Liver (tissue), 9 donors: Measurements from ENCODE around the gene DENND4A. TPM values are rescaled to one million over a fixed set of nuclear protein-coding genes. Genes with fewer than 3 reads are reported as not detected.

Experiments used
- DNase-seq: peaks from one replicate; pipeline ENCODE4 v3.0.0-alpha.2; 2017; ENCODE audit warnings: low spot score
- H3K27ac ChIP-seq, 2 donors: one replicate each; pipeline ENCODE4 v1.7.0; 2013; ENCODE audit warnings: inconsistent platforms in 2 of 2, low read length in 2 of 2, control low read depth in 1 of 2, low read depth in 1 of 2, mild to moderate bottlenecking in 1 of 2
- H3K27me3 ChIP-seq, 4 donors: one replicate each; pipeline versions ENCODE4 v1.6.1 to v1.7.0; 2013; ENCODE audit warnings: low read length in 3 of 4, inconsistent platforms in 1 of 4, mild to moderate bottlenecking in 1 of 4, moderate library complexity in 1 of 4; ENCODE audit not compliant: control insufficient read depth in 4 of 4, insufficient read depth in 4 of 4
- H3K36me3 ChIP-seq, 4 donors: one replicate each; pipeline versions ENCODE4 v1.6.1 to v1.7.0; 2013; ENCODE audit warnings: low read length in 3 of 4, mild to moderate bottlenecking in 3 of 4, low read depth in 1 of 4, moderate library complexity in 1 of 4; ENCODE audit not compliant: control insufficient read depth in 4 of 4, insufficient read depth in 3 of 4
- H3K4me1 ChIP-seq, 4 donors: one replicate each; pipeline versions ENCODE4 v1.6.1 to v1.7.0; 2013; ENCODE audit warnings: low read length in 3 of 4, mild to moderate bottlenecking in 3 of 4, moderate library complexity in 1 of 4; ENCODE audit not compliant: control insufficient read depth in 4 of 4, insufficient read depth in 4 of 4
- H3K4me3 ChIP-seq, 3 donors: one replicate each; pipeline versions ENCODE4 v1.6.1 to v1.7.0; 2013; ENCODE audit warnings: low read length in 3 of 3, control low read depth in 1 of 3, low read depth in 1 of 3, mild to moderate bottlenecking in 1 of 3
- H3K9ac ChIP-seq, 2 donors: one replicate each; pipeline ENCODE4 v1.7.0; 2013; ENCODE audit warnings: low read length in 2 of 2, mild to moderate bottlenecking in 2 of 2, moderate library complexity in 2 of 2, control low read depth in 1 of 2, low read depth in 1 of 2
- H3K9me3 ChIP-seq, 4 donors: one replicate each; pipeline versions ENCODE4 v1.6.1 to v1.7.0; 2013; ENCODE audit warnings: low read length in 3 of 4; ENCODE audit not compliant: control insufficient read depth in 4 of 4
- ATF3 ChIP-seq: IDR thresholded peaks from 2 replicates; pipeline ENCODE4 v1.6.1; 2016; ENCODE audit warnings: antibody characterized with exemption
- CTCF ChIP-seq: fragments of 150-350 bp; IDR thresholded peaks from 2 replicates; pipeline ENCODE4 v1.5.1; 2017; ENCODE audit warnings: improper control_type of control experiment, low read depth, low read length; ENCODE audit not compliant: missing input control
- EGR1 ChIP-seq, 2 donors: IDR thresholded peaks; 2 replicates each; pipeline ENCODE4 v1.6.1; 2016 to 2018; ENCODE audit warnings: antibody characterized with exemption in 2 of 2, low read depth in 2 of 2
- FOXA1 ChIP-seq: IDR thresholded peaks from 2 replicates; pipeline ENCODE4 v1.6.1; 2016; ENCODE audit warnings: antibody characterized with exemption
- GABPA ChIP-seq, 2 donors: IDR thresholded peaks in 1 of 2; conservative IDR thresholded peaks in 1 of 2; 2 replicates each; pipeline ENCODE4 v1.6.1; 2016; ENCODE audit warnings: antibody characterized with exemption in 2 of 2, mild to moderate bottlenecking in 1 of 2, moderate library complexity in 1 of 2
- HNF4A ChIP-seq, 2 donors: conservative IDR thresholded peaks; 2 replicates each; pipeline ENCODE4 v1.6.1; 2016; ENCODE audit warnings: antibody characterized with exemption in 2 of 2, mild to moderate bottlenecking in 2 of 2
- JUND ChIP-seq, 2 donors: IDR thresholded peaks; 2 replicates each; pipeline ENCODE4 v1.6.1; 2016; ENCODE audit warnings: antibody characterized with exemption in 2 of 2
- MAX ChIP-seq: IDR thresholded peaks from 2 replicates; pipeline ENCODE4 v1.6.1; 2016; ENCODE audit warnings: antibody characterized with exemption
- NR2F2 ChIP-seq: IDR thresholded peaks from 2 replicates; pipeline ENCODE4 v1.6.1; 2016; ENCODE audit warnings: antibody characterized with exemption
- RAD21 ChIP-seq, 2 donors: IDR thresholded peaks; 2 replicates each; pipeline ENCODE4 v1.6.1; 2016; ENCODE audit warnings: antibody characterized with exemption in 2 of 2, mild to moderate bottlenecking in 2 of 2
- REST ChIP-seq: IDR thresholded peaks from 2 replicates; pipeline ENCODE4 v1.6.1; 2016; ENCODE audit warnings: antibody characterized with exemption, mild to moderate bottlenecking
- SP1 ChIP-seq: IDR thresholded peaks from 2 replicates; pipeline ENCODE4 v1.6.1; 2018; ENCODE audit warnings: antibody characterized with exemption, mild to moderate bottlenecking
- TAF1 ChIP-seq: conservative IDR thresholded peaks from 2 replicates; pipeline ENCODE4 v1.6.1; 2016; ENCODE audit warnings: antibody characterized with exemption, mild to moderate bottlenecking
- YY1 ChIP-seq: IDR thresholded peaks from 2 replicates; pipeline ENCODE4 v1.6.1; 2016; ENCODE audit warnings: antibody characterized with exemption, mild to moderate bottlenecking
- WGBS: extraction: QIAGEN DNeasy Blood & Tissue Kit; methylation state at CpG from one replicate; pipeline ENCODE4 v1.1.7; 2013; 5-methylcytosine and 5-hydroxymethylcytosine counted together
- polyA plus RNA-seq, 2 donors: library from polyadenylated mRNA; stranded (reverse) in 1 of 2; unstranded in 1 of 2; fragments of 200-250 nt in 1 of 2; fragments of >200 nt in 1 of 2; fragmentation: Nextera tagmentation in 1 of 2; extraction: Ambion mirVana in 1 of 2; gene quantifications; one replicate each; pipeline versions ENCODE4 v1.2.1 to v1.2.3, GENCODE V29; 2013 to 2015
- total RNA-seq, 2 donors: library from RNA; depleted of rRNA; stranded (reverse); fragments of >200 nt; gene quantifications; one replicate each; pipeline ENCODE4 v1.2.3, GENCODE V29; 2014
- donor health status: healthy.
- donor health status: healthy.
- donor health status: healthy.
- donor health status: healthy.
- donor health status: healthy.

Gene DENND4A
- total and polyA plus RNA-seq, 4 donors, result 5.2 to 75.5 (median 23.9) TPM

- WGBS, result 93% methylated on average over 5 of the region's 5 CpGs
- Histone ChIP-seq H3K4me1 (no peaks in the 10 kb centered on the region), H3K27ac (no peak overlapping the region)
Measured at GRCh38 chr15:65653801-65654521, 138.1 kb downstream of the DENND4A start.

GRCh38 chr15:65653341-65653740 is 138.8 kb downstream of the DENND4A start:
- Histone ChIP-seq H3K36me3 (peaks cover 4 to 39% (median 16%) of the 10 kb centered on the region in 4 donors), H3K27me3 (no peaks in the 10 kb centered on the region), H3K9me3 (no peaks in the 10 kb centered on the region), H3K27ac (no peak overlapping the region), H3K4me3 (no peak overlapping the region), H3K4me1 (no peaks in the 10 kb centered on the region), H3K9ac (no peak overlapping the region)
- DNase-seq, result no peak
- no peak for TF ChIP-seq NR2F2
- no peak for TF ChIP-seq YY1
- TF ChIP-seq EGR1 (IDR thresholded peaks at IDR 0.05; ENCODE audit: low read depth in 2 of 2), result no peak
- TF ChIP-seq TAF1, result no peak
- TF ChIP-seq GABPA (IDR thresholded peaks at IDR 0.05 in 1 of 2, conservative IDR thresholded peaks at IDR 0.05 in 1 of 2), result no peak
- no peak for TF ChIP-seq REST
- TF ChIP-seq MAX, result no peak
- TF ChIP-seq CTCF, result no peak
- TF ChIP-seq HNF4A (conservative IDR thresholded peaks at IDR 0.05), result no peak
- TF ChIP-seq FOXA1, result no peak
- TF ChIP-seq ATF3, result no peak
- TF ChIP-seq SP1, result no peak

More at GRCh38 chr15:65653801-65654521, 138.1 kb downstream of the DENND4A start:
- no peak for DNase-seq
- Histone ChIP-seq H3K4me3 (no peak overlapping the region), H3K36me3 (peaks cover 4 to 44% (median 21%) of the 10 kb centered on the region in 4 donors), H3K9ac (no peak overlapping the region), H3K27me3 (no peaks in the 10 kb centered on the region), H3K9me3 (no peaks in the 10 kb centered on the region)
- TF ChIP-seq JUND (IDR thresholded peaks at IDR 0.05) (no peak), GABPA (IDR thresholded peaks at IDR 0.05 in 1 of 2, conservative IDR thresholded peaks at IDR 0.05 in 1 of 2) (no peak), FOXA1 (no peak), RAD21 (IDR thresholded peaks at IDR 0.05) (no peak), NR2F2 (no peak), EGR1 (IDR thresholded peaks at IDR 0.05; ENCODE audit: low read depth in 2 of 2) (no peak), HNF4A (conservative IDR thresholded peaks at IDR 0.05) (no peak), MAX (no peak), YY1 (no peak)
